GM12865 (cell line): Measurements from ENCODE around the gene HGFAC.

ENCODE experiments used
- DNase-seq: peaks from one replicate; pipeline ENCODE4 v3.0.0; 2010; ENCODE audit warnings: low read depth
- H3K4me3 ChIP-seq: 2 replicates; pipeline ENCODE4 v1.5.1; 2011; ENCODE audit warnings: mild to moderate bottlenecking, low read depth, low read length, control low read depth
- CTCF ChIP-seq: IDR thresholded peaks from 2 replicates; pipeline ENCODE4 v1.5.1; 2011; ENCODE audit warnings: low read length, control low read depth, low read depth, inconsistent platforms; ENCODE audit not compliant: insufficient read depth; ENCODE audit errors: missing control alignments

HGFAC gene

GRCh38 chr4:3420956-3421355 is 20.8 kb upstream of the HGFAC start:
- TF ChIP-seq CTCF, result no peak
- H3K4me3 ChIP-seq, result no peak overlapping the region
- DNase-seq, result no peak

- DNase-seq, result no peak
- no peak for TF ChIP-seq CTCF
- no peak overlapping the region for H3K4me3 ChIP-seq
These were observed 20.3 kb upstream of the HGFAC start for GRCh38 chr4:3421470-3421869.

GRCh38 chr4:3422241-3422801 is 19.4 kb upstream of the HGFAC start:
- DNase-seq, result no peak
- no peak for TF ChIP-seq CTCF
- H3K4me3 ChIP-seq, result no peak overlapping the region

GRCh38 chr4:3422808-3423297 is 18.9 kb upstream of the HGFAC start:
- TF ChIP-seq CTCF, result no peak
- no peak for DNase-seq

GRCh38 chr4:3423406-3423805 is 18.4 kb upstream of the HGFAC start:
- DNase-seq, result no peak
- H3K4me3 ChIP-seq, result no peak overlapping the region
- no peak for TF ChIP-seq CTCF

More at GRCh38 chr4:3422808-3423297, 18.9 kb upstream of the HGFAC start:
- no peak overlapping the region for H3K4me3 ChIP-seq

- no peak overlapping the region for H3K4me3 ChIP-seq
- DNase-seq, result no peak
- TF ChIP-seq CTCF, result no peak
These were observed 17.8 kb upstream of the HGFAC start for GRCh38 chr4:3423952-3424351.

- no peak for TF ChIP-seq CTCF
- no peak overlapping the region for H3K4me3 ChIP-seq
- no peak for DNase-seq
These were observed 17.2 kb upstream of the HGFAC start for GRCh38 chr4:3424522-3425095.
